KOPT-K1 (cell line): ENCODE results near the gene SKAP1.

Experiments used
- H3K27ac ChIP-seq: fragments of 200-600 bp; sonication (generic); 2 replicates; pipeline ENCODE4 v1.5.1; 2016; ENCODE audit warnings: antibody characterized with exemption, mild to moderate bottlenecking, low read depth, low read length; ENCODE audit not compliant: poor library complexity, severe bottlenecking
- H3K36me3 ChIP-seq: fragments of 200-600 bp; sonication (generic); 2 replicates; pipeline ENCODE4 v1.5.1; 2017; ENCODE audit warnings: antibody characterized with exemption, mild to moderate bottlenecking, low read length, moderate library complexity; ENCODE audit not compliant: insufficient read depth
- H3K9me3 ChIP-seq: fragments of 200-600 bp; sonication (generic); 2 replicates; pipeline ENCODE4 v1.5.1; 2017; ENCODE audit warnings: antibody characterized with exemption, low read length, mild to moderate bottlenecking; ENCODE audit not compliant: insufficient read depth, poor library complexity, severe bottlenecking

Gene SKAP1

DNA sequence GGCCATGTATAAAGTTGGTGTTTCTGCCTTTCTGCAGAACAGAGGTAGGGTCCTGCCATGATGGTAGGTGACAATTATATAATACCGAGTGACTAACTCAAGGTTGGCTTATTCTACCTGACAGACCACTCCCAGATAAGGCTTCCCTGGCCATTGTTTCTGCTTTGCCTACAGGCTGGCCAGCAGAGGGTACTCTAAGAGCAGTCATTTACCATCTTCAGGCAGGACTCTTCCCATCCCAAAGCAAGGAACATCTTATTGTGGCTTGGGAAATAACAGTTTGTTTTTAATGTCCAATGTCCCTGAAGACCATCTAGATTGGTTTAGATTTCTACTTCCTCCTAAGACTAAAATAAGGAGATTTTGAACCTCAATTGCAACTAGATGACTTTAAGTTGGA lies 248.4 kb downstream of the SKAP1 start:
- Histone ChIP-seq H3K9me3 (no peaks in the 10 kb centered on the region), H3K27ac (no peak overlapping the region), H3K36me3 (peaks cover 90% of the 10 kb centered on the region)

DNA sequence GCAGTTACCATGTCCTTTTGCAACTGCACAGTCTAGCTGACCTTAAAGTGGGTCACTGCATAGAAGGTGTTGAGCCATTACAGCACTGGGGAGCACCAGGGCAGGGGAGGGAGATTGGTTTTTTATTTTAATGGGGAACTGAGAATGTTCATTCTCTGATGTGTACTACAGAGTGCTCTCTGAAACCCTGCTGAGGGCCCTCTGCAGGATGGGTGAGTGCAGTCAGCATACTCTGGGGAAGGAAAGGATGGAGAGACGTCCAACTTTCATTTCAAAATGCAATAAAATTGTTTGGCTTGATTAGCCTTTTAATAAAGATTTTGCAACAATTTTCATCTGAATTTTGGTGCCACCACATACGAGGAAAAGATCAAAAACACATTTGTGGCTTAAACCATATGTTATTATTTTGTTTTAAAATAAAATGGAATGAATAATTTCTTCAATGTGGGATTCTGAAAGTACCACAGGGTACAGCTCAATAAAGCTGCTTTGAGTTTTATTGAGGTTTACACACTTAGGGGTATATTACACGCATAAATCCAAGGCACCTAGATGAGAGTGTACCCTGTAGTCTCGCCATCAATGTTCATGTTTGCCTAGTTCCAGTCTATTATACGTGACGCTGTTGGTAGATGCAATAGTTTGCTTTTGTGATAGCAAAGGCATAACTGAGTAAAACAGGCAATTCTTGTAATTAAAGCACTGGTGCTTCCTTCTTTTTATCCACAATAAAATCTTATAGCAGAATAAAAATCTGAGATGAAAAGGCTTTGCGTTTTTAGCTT lies 249.0 kb downstream of the SKAP1 start:
- Histone ChIP-seq H3K27ac (no peak overlapping the region), H3K36me3 (peaks cover 91% of the 10 kb centered on the region), H3K9me3 (no peaks in the 10 kb centered on the region)

DNA sequence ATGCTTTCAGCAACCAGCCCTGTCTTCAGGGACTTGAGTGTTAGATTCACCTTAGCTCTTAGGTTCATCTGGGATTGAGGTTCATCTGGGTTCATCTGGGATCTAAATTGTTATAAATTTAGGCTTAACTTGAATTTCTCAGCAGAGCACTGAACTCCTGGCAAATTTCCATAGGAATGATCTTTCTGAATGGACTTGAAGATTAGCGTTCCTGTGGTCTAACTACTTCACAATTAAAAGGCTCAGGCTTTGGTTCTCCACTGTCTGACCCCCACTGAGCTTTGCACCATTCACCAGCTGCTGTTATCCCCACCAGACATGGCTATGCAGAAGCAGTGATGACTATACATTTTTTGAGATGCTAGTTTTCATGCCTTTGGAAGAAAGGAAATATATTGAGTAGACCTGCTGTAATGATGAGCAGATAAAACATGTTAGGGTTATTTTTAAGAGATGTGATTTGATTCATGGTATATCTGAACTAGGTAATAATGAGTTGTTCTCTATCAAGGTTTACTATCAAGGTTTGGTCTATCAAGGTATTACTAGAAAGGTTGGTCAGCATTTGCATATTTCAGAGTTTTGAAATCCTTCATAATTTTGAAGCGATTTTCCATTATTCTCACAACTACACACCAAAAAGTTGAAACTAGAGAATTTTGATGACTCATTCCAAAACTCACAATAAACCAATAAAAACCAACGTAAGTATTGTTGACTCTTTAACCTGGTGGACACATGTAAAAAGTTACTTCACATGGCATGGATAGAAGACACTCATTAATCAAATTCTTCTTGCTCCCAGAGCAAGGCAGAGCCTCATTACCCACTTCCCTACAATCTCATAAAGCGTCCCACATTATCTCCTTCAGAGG lies 250.7 kb downstream of the SKAP1 start:
- H3K36me3 ChIP-seq, result peaks cover 82% of the 10 kb centered on the region
- no peaks in the 10 kb centered on the region for H3K9me3 ChIP-seq
- no peak overlapping the region for H3K27ac ChIP-seq

DNA sequence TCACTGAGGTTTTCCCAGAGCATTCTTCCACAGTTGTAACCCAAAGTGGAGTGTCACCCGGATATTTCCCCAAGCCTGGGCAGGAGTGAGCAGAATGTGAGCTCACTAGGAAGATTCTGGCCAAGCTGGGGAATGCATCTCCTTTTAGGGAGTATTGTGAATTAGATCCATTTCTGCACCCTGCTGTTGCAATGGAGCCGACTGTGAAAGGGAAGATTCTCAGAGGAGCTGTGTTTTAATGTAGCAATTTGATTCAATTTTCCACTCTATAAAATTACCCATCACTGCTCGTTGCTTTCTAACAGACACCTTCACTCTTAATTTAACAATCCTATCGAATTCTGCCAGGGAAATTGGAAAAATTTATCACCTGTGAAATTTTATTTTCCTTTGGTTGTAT lies 251.7 kb downstream of the SKAP1 start:
- peaks cover 79% of the 10 kb centered on the region for H3K36me3 ChIP-seq
- H3K9me3 ChIP-seq, result no peaks in the 10 kb centered on the region
- H3K27ac ChIP-seq, result no peak overlapping the region

DNA sequence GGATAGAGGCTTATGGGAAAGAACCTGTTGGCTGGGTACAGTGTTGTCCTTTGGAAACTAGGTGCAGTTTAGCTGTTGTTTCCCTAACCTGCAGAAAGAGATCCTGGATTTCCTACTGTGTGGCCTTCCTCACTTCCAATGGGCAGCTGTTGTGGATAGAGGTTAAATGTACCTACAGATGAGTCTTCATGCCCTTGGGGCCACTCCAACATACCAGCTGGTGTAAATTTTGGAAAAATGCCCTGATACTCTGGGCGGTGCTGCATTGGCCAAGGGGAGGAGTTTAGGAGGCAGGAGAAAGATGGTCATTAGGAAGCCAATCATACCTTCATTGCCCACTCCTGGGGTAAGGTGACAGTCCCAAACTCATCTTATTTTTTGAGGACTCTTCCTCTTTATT lies 252.2 kb downstream of the SKAP1 start:
- Histone ChIP-seq H3K36me3 (peaks cover 75% of the 10 kb centered on the region), H3K9me3 (no peaks in the 10 kb centered on the region), H3K27ac (no peak overlapping the region)

DNA sequence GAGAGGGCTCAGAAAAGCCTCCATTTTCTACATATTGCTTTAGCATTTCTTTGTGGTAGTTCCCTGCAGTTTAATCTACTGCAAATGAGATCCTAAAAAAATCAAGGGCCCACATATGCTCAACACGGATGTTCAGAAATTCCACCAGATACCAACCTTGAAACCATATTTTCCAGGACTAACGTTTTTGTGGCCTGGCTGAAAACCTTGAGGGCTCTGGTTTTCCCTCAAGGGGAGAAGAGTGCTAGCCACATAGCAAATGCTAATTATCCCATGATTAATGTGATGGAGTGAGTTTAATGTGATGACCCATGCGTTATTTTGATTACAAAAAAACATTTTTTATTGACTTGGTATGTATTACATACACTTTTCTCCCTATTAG lies 253.6 kb downstream of the SKAP1 start:
- Histone ChIP-seq H3K27ac (no peak overlapping the region), H3K9me3 (no peaks in the 10 kb centered on the region), H3K36me3 (peaks cover 64% of the 10 kb centered on the region)

DNA sequence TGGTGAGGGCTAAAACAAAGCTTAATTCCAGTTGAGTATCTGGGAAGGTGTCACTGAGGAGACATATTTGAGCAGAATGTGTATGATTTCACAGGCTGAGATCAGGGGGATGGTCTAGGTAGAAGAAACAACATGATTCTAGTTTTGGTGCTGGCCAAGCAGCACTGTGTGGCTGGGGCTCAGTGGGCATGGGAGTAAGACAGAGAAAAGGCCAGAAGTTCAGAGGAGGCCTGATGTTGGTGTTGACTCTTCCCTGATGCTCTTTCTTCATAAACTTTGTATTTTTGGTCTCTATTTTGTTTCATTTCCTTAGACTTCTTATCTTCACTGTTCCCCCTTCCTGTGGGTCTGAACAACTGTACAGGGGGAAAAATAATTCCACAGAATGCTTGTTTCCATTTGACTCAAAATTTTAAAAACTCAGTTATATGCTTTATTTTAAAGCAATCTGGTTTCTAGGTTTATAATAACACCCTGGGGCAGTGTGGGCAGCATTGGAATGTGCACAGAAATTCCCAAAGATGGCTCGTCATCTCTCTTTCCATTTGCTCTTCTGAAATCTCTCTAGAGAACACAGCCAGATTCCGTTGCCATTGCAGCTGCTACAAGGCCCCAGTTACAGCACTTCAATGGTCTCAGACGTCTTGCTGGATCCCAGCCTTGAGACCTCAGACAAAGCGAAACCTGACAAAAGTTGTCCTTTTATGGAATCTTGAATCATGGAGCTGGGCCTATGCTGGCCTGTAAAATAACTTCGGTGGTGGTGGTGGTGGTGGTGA lies 254.1 kb downstream of the SKAP1 start:
- Histone ChIP-seq H3K9me3 (no peaks in the 10 kb centered on the region), H3K27ac (no peak overlapping the region), H3K36me3 (peaks cover 62% of the 10 kb centered on the region)

DNA sequence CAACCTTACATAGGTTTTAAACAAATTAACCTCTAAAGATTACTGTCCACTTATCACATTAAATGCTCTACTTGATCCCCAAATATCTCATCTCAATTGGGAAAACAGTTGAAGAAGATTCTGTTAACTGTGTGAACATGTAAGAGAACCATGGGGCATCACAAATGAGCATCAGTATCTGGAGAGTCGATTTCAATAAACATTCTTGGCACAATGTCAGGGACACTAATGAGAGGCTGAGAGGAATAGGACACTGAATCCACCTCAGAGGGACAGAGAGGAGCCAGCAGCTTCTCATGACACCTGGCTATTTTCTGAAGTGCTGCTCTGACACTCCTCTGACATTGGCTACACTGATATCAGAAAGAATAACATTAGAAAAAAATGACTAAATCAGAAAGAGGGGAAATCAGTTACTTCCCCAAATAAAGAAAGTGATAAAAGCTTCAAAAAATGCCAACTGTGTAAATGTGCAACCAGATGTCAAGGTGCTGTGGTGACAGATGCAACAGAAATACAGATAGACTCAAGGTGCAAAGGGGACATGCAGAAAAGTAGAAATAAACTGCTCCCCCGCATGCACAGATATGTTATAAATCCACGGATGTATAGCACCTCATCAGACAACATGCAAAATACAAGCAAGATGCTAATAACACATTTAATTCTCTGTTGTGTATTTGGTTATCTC lies 255.0 kb downstream of the SKAP1 start:
- H3K27ac ChIP-seq, result no peak overlapping the region

DNA sequence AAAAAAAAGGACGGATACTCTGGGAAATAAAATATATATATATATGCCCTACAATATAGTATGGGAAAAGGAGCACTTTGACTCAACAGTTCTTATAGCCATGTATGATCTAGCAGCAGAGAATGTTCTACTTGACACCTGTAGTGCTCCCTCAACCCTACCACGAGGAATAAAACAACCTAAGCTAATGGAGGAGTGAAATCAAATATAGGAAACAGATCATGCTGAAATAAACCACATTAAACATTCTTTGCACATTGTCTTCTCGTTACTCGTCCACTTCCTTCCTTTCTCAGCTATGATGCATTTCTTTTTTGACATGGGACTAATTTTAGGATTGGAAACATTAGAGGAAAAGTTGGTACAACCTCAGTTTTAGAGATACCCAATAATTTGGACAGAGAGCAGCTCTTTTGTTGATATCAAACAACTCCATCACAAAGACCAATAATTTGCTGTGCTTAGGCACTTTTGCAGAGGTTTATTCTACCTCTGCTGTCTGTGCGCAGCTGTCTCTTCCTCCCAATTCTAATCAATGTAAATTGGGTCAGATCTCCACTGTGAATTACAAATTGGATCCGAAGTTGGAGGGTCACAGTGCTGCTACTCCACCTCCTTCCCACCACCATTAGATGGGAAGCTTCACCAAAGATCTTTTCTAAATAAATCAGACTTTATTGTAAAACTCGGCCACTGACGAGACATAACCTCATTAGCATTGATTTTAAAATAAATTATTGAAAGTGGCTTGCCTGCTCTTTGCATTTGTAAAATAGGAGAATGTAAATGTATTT lies 256.6 kb downstream of the SKAP1 start:
- no peak overlapping the region for H3K27ac ChIP-seq
- H3K9me3 ChIP-seq, result no peaks in the 10 kb centered on the region
- peaks cover 56% of the 10 kb centered on the region for H3K36me3 ChIP-seq

More for the DNA sequence above, 255.0 kb downstream of the SKAP1 start:
- H3K9me3 ChIP-seq, result no peaks in the 10 kb centered on the region
- H3K36me3 ChIP-seq, result peaks cover 63% of the 10 kb centered on the region

DNA sequence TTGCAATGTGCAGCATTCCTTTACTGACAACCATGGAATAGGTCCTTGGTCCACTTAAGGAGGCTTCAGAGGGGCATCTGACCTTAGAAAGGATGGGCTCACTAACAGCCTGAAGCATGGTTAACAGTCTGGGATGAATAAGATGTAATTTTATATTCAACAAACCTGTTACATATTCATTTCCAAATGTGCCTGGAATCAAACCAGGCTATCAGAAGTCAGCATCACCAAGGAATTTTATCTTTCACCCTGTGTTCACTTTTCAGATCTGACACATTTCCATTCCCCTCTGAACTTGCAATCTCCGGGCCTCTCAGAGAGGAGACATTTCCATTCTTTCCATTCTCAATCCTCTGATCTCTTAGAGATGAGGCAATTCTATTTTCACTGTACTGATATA lies 260.1 kb downstream of the SKAP1 start:
- H3K36me3 ChIP-seq, result peaks cover 25% of the 10 kb centered on the region; the same call in 1 of the 2 replicates
- H3K27ac ChIP-seq, result no peak overlapping the region
- no peaks in the 10 kb centered on the region for H3K9me3 ChIP-seq

DNA sequence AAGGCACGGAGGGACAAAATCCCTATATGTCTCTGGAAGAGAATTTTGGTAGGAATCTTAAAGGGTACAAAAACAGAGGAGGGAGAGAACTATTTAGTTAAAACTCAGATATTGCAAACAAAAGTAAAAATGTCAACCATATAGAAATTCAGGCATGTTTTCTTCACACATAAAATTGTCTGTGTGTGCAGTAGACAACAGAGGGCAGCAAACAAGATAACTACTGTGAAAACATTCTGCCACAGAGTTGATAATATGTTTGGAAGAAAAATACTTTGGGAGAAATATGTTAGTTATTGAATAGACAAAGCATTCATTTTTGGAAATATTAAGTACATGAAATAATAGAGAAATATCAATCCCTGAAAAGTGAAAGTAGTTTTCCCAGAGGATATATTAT lies 266.2 kb downstream of the SKAP1 start:
- Histone ChIP-seq H3K36me3 (peaks cover 32% of the 10 kb centered on the region), H3K9me3 (no peaks in the 10 kb centered on the region), H3K27ac (no peak overlapping the region)

DNA sequence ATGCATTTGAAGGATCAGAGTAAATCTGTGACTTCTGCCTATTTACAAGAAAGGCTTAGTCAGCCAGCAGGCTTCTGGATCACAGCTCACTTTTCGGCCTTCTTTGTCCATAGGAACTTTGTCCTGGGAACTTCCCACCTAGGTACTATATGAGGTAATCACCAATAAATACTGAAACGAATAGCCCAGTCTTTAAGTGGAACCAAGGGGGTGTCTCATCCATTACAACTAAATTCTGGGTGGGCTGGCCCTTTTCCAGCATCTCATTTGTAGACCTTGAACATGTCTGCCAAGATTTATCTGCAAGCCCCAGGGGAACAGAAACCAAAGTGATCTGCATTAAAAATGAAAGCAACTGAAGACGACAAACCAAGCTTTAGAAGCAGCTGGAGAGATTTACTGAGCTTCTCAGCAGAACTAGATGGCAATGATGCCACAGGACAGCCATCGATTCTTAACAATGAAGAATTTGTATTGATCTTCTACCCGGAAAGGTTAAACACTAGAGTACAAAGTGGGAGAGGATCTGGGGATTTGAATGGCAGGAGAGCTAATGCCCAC lies 267.0 kb downstream of the SKAP1 start:
- Histone ChIP-seq H3K27ac (no peak overlapping the region), H3K9me3 (no peaks in the 10 kb centered on the region)

DNA sequence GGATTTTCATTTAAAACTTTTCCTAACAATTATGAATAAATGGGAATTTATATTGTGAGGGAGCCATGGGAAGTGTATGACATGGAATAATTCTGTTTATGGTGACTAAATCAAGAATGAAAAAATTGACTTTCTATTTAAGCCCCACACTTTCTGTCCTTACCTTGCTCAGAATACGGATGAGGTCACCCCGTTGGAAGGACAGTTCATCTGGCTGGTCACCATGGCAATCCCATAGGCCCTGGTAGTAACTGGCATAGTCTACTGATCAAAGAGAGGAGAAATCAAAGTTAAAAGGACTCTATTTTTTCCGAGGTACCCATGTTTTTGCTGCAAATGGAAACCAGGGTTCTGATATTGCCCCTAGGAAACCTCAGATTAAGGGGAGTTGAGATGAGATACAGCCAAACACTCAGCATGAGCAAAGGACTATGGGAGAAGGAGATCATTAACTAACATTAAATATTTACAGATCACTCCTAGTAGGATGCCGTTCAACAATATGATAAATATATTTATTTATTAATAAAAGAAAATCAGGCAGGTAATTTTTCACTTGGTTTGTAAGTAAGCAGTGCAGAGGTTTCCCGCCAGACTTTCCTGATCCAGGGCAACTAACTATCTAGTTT lies 267.6 kb downstream of the SKAP1 start:
- Histone ChIP-seq H3K9me3 (no peaks in the 10 kb centered on the region), H3K36me3 (peaks cover 32% of the 10 kb centered on the region), H3K27ac (no peak overlapping the region)

More for the DNA sequence above, 267.0 kb downstream of the SKAP1 start:
- H3K36me3 ChIP-seq, result peaks cover 32% of the 10 kb centered on the region
